ENCODE results near the gene HS3ST3B1.

HS3ST3B1 gene

GRCh38 chr17:14321980-14322776, 21.3 kb downstream of the HS3ST3B1 start:
- no peak for DNase-seq

DNA sequence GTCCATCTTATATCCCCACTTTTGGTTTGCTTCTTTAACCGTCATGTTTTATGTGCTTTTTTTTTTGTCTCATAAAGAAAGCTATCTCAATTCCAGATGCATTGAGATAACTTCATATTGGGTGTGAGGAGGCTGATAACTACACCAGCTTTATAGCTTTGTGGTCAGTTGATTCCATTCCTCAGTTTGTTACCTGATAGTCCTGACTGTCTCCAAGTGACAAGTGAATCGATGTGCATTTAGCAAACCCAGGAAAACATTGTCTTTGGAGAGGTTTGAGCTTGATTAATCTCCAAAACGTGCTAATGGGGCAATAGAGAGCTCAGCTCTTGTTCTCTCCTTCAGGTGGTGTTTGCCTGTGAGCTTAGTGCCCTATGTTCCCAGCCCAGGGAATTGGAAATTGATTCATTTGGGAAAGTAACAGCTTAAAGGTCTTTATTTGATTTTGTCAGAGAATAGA, 22.7 kb downstream of the HS3ST3B1 start:
- DNase-seq = no peak

DNA sequence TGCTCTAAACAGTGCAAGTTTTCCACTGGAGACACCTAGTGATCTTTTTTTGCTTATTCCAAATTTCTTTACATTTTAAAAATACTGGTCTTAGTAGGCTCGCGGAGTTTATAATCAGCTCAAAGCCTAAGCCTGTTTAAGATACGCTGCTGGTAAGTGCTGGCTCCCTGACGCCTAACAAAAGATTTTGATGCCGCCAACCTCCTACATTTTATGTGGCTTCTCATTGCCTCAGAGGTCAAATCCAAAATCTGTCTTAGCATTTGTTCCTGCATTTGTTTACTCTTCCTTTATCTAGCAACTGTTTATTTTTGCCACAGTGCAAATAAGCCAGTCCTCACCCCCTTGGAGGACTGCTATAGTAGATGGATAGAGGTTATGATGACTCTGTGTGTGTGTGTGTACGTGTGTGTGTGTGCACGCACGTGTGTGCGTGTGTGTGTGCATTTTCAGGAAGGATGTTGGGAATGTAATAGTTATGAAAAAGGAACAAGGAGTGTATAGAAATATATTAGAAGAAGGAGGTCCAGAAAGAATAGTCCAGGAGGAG, 24.8 kb downstream of the HS3ST3B1 start:
- no peak for DNase-seq

DNA sequence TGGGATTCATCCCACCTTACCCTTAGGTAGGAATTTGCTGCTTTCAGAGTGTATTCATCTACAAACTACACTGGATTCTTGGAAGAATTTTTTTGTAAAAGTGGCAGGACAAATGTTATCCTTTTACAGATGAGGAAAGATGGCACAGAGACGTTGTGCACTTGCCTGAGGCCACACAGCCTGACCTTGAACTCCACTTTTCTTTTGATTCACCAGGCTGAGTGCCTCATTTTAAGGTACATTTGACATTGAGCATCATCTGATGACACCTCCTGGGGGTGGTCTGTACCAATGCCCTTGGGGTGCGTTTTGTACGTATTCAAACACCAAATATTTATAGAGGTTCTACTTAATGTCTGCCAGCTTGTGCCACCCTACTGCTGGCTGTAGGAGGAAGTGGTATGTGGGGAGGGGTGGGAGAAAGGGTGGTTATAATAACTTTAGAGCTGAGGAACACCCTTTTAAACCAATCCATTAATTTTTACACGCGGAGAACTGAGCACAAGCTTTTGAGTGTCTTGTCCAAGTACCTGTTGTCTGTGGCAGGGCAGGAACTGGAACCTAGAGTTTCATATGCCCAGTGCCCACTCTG, 29.1 kb downstream of the HS3ST3B1 start:
- no peak for DNase-seq

GRCh38 chr17:14330492-14330962, 29.6 kb downstream of the HS3ST3B1 start:
- DNase-seq = no peak

DNA sequence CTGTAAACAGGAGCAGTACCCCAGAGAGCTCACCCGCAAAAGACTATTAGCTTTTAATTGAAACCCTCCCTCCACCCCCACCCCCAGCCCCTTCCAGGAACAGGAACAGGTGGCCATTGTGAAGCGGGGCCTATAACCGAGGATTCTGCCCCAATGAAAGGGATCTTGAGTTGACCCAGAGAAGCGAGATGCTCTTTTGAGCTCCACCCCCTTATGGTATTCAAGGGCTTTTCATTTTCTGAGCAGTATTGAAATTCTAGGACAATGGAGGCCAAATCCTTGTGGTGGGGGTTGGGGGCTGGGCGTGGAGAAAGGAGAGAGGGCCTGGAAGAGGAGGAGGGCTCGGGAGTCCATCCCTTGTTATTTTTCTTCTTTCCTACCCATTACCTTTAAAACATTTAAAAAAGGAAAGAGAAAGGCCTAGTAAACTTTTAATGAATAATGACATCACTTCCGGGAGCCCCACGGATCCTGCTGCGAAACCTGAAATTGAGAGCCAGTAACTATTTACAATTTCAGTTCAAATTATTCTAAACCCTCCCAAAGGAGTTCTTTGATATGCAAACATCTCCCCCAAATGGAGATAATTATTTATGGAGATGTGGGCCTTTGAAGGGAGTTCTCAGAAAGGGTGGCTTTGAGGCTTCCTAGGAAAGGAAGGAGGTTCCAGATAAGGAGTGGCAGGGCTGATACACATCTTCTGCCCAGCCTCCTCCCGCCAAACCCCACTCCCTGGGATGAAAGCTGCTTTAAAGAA, 30.5 kb downstream of the HS3ST3B1 start:
- DNase-seq = no peak

DNA sequence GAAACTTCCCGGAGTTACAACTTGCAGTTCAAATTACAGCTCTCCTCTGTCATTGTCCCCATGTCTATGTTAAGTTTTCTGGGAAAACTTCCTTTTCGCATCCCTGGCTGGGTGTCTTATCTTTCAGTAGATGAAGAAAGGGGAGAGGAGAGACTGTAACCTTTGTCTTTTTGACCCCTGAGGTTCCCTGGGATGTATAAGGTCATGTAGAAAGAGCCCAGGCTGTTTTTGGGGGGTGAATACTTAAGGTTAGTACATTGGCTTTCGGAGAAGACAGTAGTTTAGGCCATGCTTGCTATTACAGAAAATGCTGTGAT, 31.1 kb downstream of the HS3ST3B1 start:
- DNase-seq = no peak

DNA sequence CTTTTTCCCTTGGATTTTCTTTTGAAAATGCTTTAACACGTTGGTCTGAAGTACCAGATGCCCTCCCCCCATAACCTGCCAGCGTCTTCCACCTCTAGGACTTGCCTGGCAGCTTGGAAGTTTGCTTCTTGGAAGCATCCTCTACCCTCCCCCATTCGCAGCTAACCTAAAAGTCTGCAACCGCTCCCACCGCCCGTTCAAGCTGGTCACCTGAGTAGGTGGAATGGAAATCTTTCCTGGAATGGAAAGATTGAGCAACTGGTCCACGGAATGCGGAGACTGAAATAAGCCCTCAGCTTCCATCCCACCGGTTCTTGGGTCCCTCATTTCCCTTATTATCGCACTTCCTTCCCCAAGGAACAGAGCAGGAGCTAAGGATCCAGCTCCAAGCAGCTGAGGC, 31.4 kb downstream of the HS3ST3B1 start:
- DNase-seq = no peak

DNA sequence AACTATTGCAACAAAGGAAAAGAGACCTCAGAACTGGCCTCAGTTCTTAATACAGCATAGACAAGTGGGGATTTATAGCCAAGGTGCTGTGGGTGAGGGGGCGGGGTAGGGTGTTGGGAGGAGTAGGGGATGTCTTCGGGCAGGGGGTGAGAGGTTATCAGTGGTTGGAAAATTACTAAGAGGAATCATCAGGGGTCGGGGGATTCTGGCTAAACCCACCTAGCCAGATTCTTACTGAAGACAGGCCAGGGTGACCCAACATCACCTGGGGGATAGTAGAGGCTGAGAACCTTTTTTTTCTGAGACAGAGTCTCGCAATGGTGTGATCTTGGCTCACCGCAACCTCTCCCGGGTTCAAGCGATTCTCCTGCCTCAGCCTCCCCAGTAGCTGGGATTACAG, 32.6 kb downstream of the HS3ST3B1 start:
- no peak for DNase-seq

GRCh38 chr17:14334276-14334840, 33.5 kb downstream of the HS3ST3B1 start:
- no peak for DNase-seq

DNA sequence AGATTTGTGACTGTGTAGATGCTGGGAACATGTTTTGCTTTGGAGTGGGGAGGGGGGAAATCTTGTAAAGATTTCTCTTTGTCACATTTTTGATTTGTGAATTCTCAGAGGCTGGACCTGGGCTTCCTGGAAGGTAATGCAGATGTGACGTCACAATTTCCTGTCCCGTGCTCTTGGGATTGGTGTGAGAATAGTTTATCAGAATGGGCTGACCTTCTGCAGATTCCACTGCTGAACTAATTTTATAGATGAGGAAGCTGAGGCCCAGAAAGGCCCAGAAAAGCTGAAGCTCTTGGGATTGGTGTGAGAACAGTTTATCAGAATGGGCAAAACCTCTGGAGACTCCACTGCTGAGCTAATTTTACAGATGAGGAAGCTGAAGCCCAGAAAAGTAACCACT, 34.0 kb downstream of the HS3ST3B1 start:
- DNase-seq = peak; percentile 22

GRCh38 chr17:14336418-14336817, 35.5 kb downstream of the HS3ST3B1 start:
- DNase-seq = no peak

DNA sequence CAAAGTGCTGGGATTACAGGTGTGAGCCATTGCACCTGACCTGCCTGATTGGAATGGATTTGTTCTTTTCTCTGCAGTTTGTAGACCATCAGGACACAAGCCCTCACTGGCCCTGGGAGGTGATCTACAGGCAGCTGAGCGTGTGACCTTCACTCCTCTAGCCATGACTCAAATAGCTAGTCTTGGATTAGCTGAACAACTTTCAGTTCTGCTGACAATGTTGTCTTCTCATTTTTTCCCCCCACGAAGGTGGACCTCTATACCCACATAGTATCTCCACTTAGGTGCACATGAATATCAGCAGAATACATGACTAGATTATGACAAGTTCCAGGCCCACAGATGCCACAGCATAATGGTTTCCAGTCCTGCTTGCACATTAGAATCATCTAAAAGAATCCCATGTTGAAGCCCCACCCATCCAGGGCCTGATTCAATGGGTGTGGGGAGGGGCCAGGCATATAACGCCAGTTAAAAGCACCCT, 36.8 kb downstream of the HS3ST3B1 start:
- DNase-seq = peak; percentile 72

DNA sequence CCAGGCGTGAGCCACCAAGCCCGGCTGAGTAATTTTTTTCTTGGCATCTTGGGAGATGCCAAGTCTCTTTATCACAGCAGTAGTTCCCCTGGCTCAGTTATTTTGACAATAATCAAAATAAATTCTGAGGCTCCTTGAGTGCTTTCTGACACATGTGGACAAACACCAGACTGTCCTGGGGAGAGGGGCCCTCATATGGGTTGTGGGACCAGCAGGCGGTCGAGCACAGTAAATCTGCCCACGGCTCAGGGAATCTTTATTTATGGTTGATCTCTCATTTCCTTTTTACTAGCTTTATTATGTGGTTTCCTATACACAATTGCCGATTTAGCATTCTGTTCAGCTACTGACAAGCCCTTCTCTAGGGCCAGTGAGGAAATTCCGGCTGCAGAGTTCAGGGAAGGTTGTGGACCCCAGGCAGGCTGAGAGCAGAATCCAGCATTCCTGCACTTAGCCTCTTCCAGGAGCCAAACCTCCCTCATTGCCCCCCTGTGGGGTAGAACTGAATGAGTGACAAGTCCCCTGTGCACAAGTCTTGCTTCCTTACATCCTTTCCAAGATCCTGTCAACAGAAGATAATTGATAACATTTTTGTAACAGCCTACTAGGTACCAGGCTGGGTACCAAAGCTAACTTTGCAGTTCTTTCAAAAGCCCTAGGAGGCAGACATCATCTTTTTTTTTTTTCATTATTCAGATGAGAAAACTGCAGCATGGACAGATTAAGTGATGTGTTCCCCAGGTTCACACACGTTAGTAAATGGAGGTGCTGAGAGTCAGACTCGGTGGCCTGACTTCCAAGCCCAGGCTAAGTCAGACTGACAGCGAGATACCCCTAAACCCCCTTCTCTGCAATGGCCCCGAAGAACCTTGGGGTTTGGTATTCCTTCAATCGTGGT, 40.2 kb downstream of the HS3ST3B1 start:
- DNase-seq = no peak

DNA sequence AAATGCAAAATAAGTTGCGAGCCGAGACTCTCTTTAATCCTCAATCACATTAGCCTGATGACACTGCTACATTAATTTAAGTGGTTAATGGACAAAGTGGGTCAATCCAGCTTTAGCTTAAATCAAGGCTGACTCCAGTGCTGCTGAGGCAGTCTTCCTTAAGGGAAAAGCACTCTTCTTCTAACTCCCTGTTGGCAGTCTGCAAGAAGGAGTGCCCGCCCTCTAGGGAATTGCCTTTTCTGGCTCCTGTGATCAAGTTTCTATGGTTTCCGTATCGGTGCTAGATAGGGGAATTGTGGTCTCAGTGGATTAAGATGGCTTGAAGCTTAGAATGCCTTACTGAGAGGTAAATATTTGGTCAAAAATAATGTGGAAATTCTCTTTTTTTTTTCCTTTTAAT, 41.0 kb downstream of the HS3ST3B1 start:
- DNase-seq = no peak

DNA sequence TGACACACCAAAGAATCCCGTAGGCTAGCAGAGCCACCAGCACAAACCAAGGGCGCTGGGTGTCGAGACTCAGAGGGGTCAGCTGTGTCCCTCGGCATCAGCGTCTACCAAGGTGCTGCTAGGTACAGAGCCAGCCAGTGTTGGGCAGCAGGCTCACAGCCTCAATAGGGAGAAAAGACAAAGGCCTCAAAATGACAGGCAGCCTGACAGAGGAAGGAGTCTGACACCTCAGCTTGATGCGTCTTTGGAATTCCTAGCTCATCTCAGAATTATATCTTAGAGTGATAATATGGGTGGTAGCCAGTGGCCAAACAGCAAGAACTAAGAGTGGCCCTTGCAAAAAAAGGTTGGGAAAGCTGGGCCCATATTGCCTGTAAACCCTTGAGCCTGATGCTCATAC, 45.9 kb downstream of the HS3ST3B1 start:
- DNase-seq = no peak

- DNase-seq = peak; percentile 27
These were observed 50.6 kb downstream of the HS3ST3B1 start for GRCh38 chr17:14351493-14351892.

GRCh38 chr17:14352136-14352535, 51.3 kb downstream of the HS3ST3B1 start:
- no peak for DNase-seq

- no peak for DNase-seq
These were observed 53.1 kb downstream of the HS3ST3B1 start for GRCh38 chr17:14353861-14354474.

DNA sequence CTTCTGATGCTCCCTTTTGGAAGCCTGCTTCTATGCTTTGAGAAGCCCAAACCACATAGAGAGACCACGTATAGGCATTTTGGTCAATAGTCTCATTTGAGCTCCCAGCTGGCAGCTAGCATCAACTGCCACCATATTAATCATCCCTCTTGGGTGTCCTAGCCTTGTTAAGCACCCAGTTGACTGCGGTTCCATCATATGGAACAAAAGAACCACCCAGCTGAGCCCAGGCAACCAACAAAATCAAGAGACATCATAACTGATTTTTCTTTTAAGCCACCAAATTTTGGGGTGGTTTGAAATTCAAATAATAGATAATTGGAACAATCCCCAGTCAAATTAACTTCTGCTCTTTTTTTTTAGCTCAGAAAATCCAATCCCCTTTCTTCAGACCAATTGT, 53.9 kb downstream of the HS3ST3B1 start:
- DNase-seq = no peak

DNA sequence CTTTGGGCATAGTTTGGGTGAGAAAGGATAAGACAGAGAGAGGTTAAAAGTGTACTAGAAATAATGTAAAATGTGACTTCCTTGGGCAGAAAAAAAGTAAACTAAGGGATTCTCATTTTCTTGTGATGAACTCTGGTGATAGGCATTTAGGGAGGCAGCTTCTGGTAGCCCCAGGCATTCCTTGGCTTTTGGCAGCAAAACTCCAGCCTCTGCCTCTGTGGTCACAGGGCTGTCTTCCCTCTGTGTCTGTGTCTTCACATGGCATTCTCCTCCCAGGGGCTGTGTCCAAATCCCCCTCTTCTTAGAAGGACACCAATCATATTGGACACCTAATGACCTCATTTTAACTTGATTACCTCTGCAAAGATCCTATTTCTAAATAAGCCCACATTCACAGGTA, 54.7 kb downstream of the HS3ST3B1 start:
- no peak for DNase-seq
